Keratinocyte (primary cell): ENCODE data around the gene FAM53B. TPM values are rescaled to one million over a fixed set of nuclear protein-coding genes. Genes with fewer than 3 reads are reported as not detected.

Experiments
- DNase-seq: peaks from one replicate; pipeline ENCODE4 v3.0.0-alpha.2; 2011; ENCODE audit warnings: low read depth, missing footprints, low spot score
- FAIRE-seq: peaks from 2 replicates; lab custom pipeline; 2011; peaks lifted over from hg19 to GRCh38; lab: Jason Lieb, UNC
- H2AFZ ChIP-seq: 2 replicates; pipeline ENCODE4 v1.6.0; 2012; ENCODE audit warnings: low read length, control low read depth, inconsistent platforms; ENCODE audit not compliant: control insufficient read depth
- H3K27ac ChIP-seq: 2 replicates; pipeline ENCODE4 v1.5.1; 2011; ENCODE audit warnings: low read length; ENCODE audit not compliant: control insufficient read depth, insufficient read depth
- H3K27me3 ChIP-seq: 3 replicates; pipeline ENCODE4 v1.6.0; 2011; ENCODE audit warnings: low read length; ENCODE audit not compliant: control insufficient read depth, insufficient read depth; ENCODE audit errors: extremely low read depth
- H3K36me3 ChIP-seq, 2 experiments: 2 replicates in 1 of 2; 3 replicates in 1 of 2; pipeline ENCODE4 v1.5.1; 2011; ENCODE audit warnings: low read length in 2 of 2, mild to moderate bottlenecking in 1 of 2; ENCODE audit not compliant: control insufficient read depth in 2 of 2, insufficient read depth in 2 of 2; ENCODE audit errors: extremely low read depth in 1 of 2
- H3K4me1 ChIP-seq: 3 replicates; pipeline ENCODE4 v1.5.1; 2011; ENCODE audit warnings: low read length; ENCODE audit not compliant: control insufficient read depth, insufficient read depth; ENCODE audit errors: extremely low read depth
- H3K4me2 ChIP-seq: 3 replicates; pipeline ENCODE4 v1.6.0; 2011; ENCODE audit warnings: low read depth, low read length; ENCODE audit not compliant: control insufficient read depth, insufficient read depth; ENCODE audit errors: extremely low read depth
- H3K4me3 ChIP-seq, 3 experiments: fragments of 200-600 bp in 1 of 3; sonication (generic) in 1 of 3; 2 replicates in 2 of 3; 3 replicates in 1 of 3; pipeline ENCODE4 v1.5.1; 2011 to 2016; ENCODE audit warnings: low read length in 3 of 3, mild to moderate bottlenecking in 3 of 3, control low read depth in 2 of 3, inconsistent platforms in 1 of 3, low read depth in 1 of 3, mixed read lengths in 1 of 3, mixed run types in 1 of 3, moderate library complexity in 1 of 3; ENCODE audit not compliant: control insufficient read depth in 2 of 3, insufficient read depth in 2 of 3; ENCODE audit errors: extremely low read depth in 1 of 3
- H3K79me2 ChIP-seq: 2 replicates; pipeline ENCODE4 v1.6.0; 2012; ENCODE audit warnings: low read length; ENCODE audit not compliant: control insufficient read depth, insufficient read depth
- H3K9ac ChIP-seq: 3 replicates; pipeline ENCODE4 v1.6.0; 2011; ENCODE audit warnings: low read length; ENCODE audit not compliant: control insufficient read depth, insufficient read depth; ENCODE audit errors: extremely low read depth
- H3K9me1 ChIP-seq: 3 replicates; pipeline ENCODE4 v1.6.0; 2011; ENCODE audit warnings: low read length; ENCODE audit not compliant: control insufficient read depth, insufficient read depth; ENCODE audit errors: extremely low read depth
- H3K9me3 ChIP-seq: 2 replicates; pipeline ENCODE4 v1.5.1; 2012; ENCODE audit warnings: low read depth, low read length; ENCODE audit not compliant: control insufficient read depth
- H4K20me1 ChIP-seq: 3 replicates; pipeline ENCODE4 v1.6.0; 2011; ENCODE audit warnings: low read length; ENCODE audit not compliant: control insufficient read depth, insufficient read depth; ENCODE audit errors: extremely low read depth
- CTCF ChIP-seq, 3 experiments: IDR thresholded peaks in 1 of 3; conservative IDR thresholded peaks in 1 of 3; optimal IDR thresholded peaks in 1 of 3; 2 replicates in 2 of 3; 3 replicates in 1 of 3; pipeline versions ENCODE3 to v1.5.1; 2011; ENCODE audit warnings: low read length in 3 of 3, mild to moderate bottlenecking in 3 of 3, moderate library complexity in 2 of 3, control low read depth in 1 of 3, inconsistent platforms in 1 of 3; ENCODE audit not compliant: insufficient read depth in 2 of 3; ENCODE audit errors: extremely low read depth in 1 of 3
- EZH2 ChIP-seq: IDR thresholded peaks from one replicate; pipeline ENCODE4 v1.6.1; 2012; ENCODE audit warnings: inconsistent platforms, mild to moderate bottlenecking, low read length, moderate library complexity
- dilution Hi-C: fragments of 300-500 bp; cut with MboI; formaldehyde crosslinking; loops from one replicate; pipeline ENCODE4 v1.7.0; 2020; ENCODE audit warnings: low sequenced_read_pairs; ENCODE audit not compliant: extremely low pct_ligation_motif_present
- polyA plus RNA-seq, 5 experiments: library from polyadenylated mRNA; depleted of rRNA in 3 of 5; stranded (reverse) in 3 of 5; stranded (forward) in 1 of 5; unstranded in 1 of 5; fragments of >200 nt; gene quantifications; 1 replicate in 1 of 5; 2 replicates in 3 of 5; 3 replicates in 1 of 5; pipeline versions ENCODE4 v1.2.1 to v1.2.3, GENCODE V29; 2011 to 2012; ENCODE audit warnings: missing spikeins in 2 of 5, low read depth in 1 of 5, low replicate concordance in 1 of 5
- small RNA-seq, 3 experiments: library from RNA; depleted of rRNA; stranded (forward); fragments of <200 nt; gene quantifications; one replicate each; pipeline ENCODE3, GENCODE V24; 2012; ENCODE audit warnings: low read depth in 3 of 3, low replicate concordance in 1 of 3; ENCODE audit not compliant: insufficient read length in 3 of 3

The FAM53B gene
- polyA plus RNA-seq, 1 donor (not counting 4 experiments of a cell fraction or from before 2014, with no cell fraction given): 8.6 TPM

- Histone ChIP-seq H3K79me2 (no peaks in the 10 kb centered on the region), H3K36me3 (no peaks in the 10 kb centered on the region), H3K27me3 (no peaks in the 10 kb centered on the region), H3K9ac (no peak overlapping the region), H3K9me1 (no peaks in the 10 kb centered on the region), H3K4me3 (no peak overlapping the region), H3K4me2 (no peak overlapping the region), H3K4me1 (no peaks in the 10 kb centered on the region), H3K27ac (no peak overlapping the region), H2AFZ (no peak overlapping the region), H3K9me3 (no peaks in the 10 kb centered on the region), H4K20me1 (no peaks in the 10 kb centered on the region)
- TF ChIP-seq CTCF (optimal IDR thresholded peaks at IDR 0.05 in 1 of 3, IDR thresholded peaks at IDR 0.05 in 1 of 3, conservative IDR thresholded peaks at IDR 0.05 in 1 of 3; ENCODE audit: extremely low read depth in 1 of 3, insufficient read depth in 2 of 3, low read length in 3 of 3): no peak
- no peak for TF ChIP-seq EZH2
- FAIRE-seq (no peak), DNase-seq (no peak)
- dilution Hi-C loops: no loop called here
These were observed 174.3 kb downstream of the FAM53B start for GRCh38 chr10:124569623-124570470.

Small RNAs within 50 kb of the gene (small RNA-seq; reads per million reads assigned to genes)
- 0 reads per million in 3 experiments for gene RF00019

Other genes with a start within 250 kb of the FAM53B start
- 10.5 to 19.1 TPM (median 12.3 TPM) in 3 replicates for gene EEF1AKMT2, start 47.5 kb upstream of the FAM53B start, polyA plus RNA-seq
- gene ABRAXAS2, start 57.4 kb upstream of the FAM53B start, polyA plus RNA-seq: 13.6 to 19.1 TPM (median 15.8 TPM) in 3 replicates
- 6.9 to 9.3 TPM (median 7.4 TPM) in 3 replicates for gene ZRANB1, start 197.7 kb upstream of the FAM53B start, polyA plus RNA-seq